Testis (tissue), 2 donors: ENCODE data around the gene USP2.

Experiments used
- CTCF ChIP-seq, 3 experiments: fragments of 450-650 bp in 2 of 3; fragments of 200-600 bp in 1 of 3; sonication (generic) in 1 of 3; IDR thresholded peaks; one replicate each; pipeline ENCODE4 v1.5.1; 2016 to 2019; ENCODE audit warnings: antibody characterized with exemption in 3 of 3, mild to moderate bottlenecking in 2 of 3, moderate library complexity in 1 of 3
- POLR2A ChIP-seq: fragments of 450-650 bp; IDR thresholded peaks from one replicate; pipeline ENCODE4 v1.6.1; 2017; ENCODE audit warnings: antibody characterized with exemption, mild to moderate bottlenecking, moderate library complexity

GRCh38 chr11:119362741-119363080 is 18.8 kb downstream of the USP2 start:
- TF ChIP-seq CTCF (IDR thresholded peaks at IDR 0.05) (no peak), POLR2A (no peak)
